Activated CD8-positive, alpha-beta memory T cell treated with anti-CD3 and anti-CD28 coated beads, Interleukin-2, amount 10 ng/mL, durations not matched to agents 7 days and 5 days (primary cell): ENCODE results near the gene RAD51B. TPM values are rescaled to one million over a fixed set of nuclear protein-coding genes. Genes with fewer than 3 reads are reported as not detected.
A peak's percentile ranks its signal among the peaks of the same experiment; 100 is the strongest.

Source experiments
- ATAC-seq: fragments of 150-1000 bp; cut with Tn5 transposase; one replicate; pipeline ENCODE4 v1.10.0; 2021; ENCODE audit warnings: moderate library complexity
- CTCF ChIA-PET: fragments of 350-600 bp; sonication (Branson Sonifier 250); formaldehyde crosslinking; loops from one replicate; lab custom pipeline; 2021; ENCODE audit warnings: antibody characterized with exemption; lab: Charles Lee
- DNase-seq: peaks from one replicate; pipeline ENCODE4 v3.0.0-alpha.2; 2020
- H3K27ac Mint-ChIP-seq: one replicate; pipeline ENCODE4 v1.8.0; 2021; ENCODE audit warnings: mild to moderate bottlenecking, mixed read lengths
- H3K27me3 Mint-ChIP-seq: one replicate; pipeline ENCODE4 v1.8.0; 2021; ENCODE audit warnings: mixed read lengths
- H3K36me3 Mint-ChIP-seq: one replicate; pipeline ENCODE4 v1.8.0; 2021; ENCODE audit warnings: mild to moderate bottlenecking, mixed read lengths
- H3K4me1 Mint-ChIP-seq: one replicate; pipeline ENCODE4 v1.8.0; 2021; ENCODE audit warnings: mixed read lengths
- H3K4me3 Mint-ChIP-seq: one replicate; pipeline ENCODE4 v1.8.0; 2021; ENCODE audit warnings: mild to moderate bottlenecking, moderate library complexity, mixed read lengths
- H3K9me3 Mint-ChIP-seq: one replicate; pipeline ENCODE4 v1.8.0; 2022; ENCODE audit warnings: low read depth, mixed read lengths
- total RNA-seq, 2 experiments: library from RNA; stranded (reverse); gene quantifications; one replicate each; pipeline ENCODE4 v1.2.3, GENCODE V29; 2021

RAD51B gene
- total RNA-seq, 2 experiments from 2014 or later, result 35.3 to 55.5 TPM

DNA sequence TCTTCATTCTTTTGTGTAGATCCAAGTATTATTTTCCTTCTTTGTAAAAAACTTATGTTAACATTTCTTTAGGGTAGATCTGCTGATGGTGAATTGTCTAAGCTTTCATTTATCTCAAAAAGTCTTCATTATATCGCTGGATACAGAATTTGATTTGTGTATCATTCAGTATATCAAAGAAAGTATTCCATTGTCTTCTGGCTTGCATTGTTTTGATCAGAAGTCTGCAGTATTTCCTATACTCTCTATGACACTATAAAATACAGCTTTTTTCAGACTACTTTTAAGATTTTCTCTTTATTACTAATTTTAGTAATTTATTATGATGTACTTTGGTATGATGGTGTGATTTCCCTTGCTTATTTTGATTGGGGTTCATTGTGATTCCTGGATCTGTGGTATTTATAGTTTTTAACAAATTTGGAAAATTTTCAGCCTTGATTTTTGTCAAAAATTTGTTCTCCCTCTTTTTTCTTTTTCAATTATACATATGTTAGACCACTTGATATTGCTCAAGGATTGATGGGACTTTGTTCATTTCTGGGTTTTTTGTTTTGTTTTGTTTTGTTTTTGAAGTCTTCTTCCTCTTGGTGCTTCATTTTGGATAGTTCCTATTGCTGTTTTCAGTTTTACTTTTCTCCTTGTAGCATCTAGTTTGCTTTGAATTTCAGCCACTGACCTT, 796.8 kb downstream of the RAD51B start:
- Mint-ChIP-seq H3K27ac (no peak overlapping the region), H3K36me3 (peaks cover 19% of the 10 kb centered on the region), H3K9me3 (peaks cover 31% of the 10 kb centered on the region), H3K27me3 (no peaks in the 10 kb centered on the region), H3K4me1 (no peaks in the 10 kb centered on the region), H3K4me3 (no peak overlapping the region)
- no peak for ATAC-seq
- CTCF ChIA-PET, result no interaction called here
- no peak for DNase-seq

DNA sequence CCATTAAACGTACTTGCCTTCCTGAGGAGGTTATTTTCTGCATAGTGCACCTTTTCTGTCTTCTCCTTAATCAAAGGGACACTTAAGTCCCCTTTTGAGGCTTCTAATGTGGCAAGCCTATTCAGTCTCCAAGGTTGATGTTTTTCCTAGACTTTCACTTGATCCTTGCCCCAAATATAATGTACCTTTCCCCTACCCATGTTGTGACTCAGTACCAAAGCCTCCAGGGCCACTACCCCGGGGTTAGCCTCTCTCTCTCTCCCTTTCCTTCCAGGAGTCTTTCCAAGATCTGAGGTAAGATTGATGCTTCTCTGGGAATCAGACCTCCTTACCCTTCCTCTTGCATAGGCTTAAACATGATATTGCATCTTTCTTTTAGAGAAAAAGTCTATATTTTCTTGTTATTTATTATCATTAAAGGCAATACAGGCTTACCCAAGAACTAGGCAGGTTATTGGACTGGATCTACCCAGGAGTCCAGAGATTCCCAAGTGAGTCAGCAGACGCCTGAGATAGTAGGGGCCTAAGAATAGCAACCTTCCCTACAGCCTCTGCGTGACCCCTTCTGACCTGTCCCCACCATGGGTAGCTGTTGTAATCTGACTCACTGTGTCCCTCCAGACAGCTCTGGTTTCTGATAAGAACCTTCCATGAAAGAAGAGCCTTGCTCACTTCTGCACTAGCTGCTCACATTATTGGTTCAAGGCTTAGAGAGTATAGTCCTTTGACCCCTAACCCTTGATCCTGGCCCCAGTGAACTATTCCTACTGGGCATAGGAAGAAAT, 800.4 kb downstream of the RAD51B start:
- H3K27me3 Mint-ChIP-seq, result no peaks in the 10 kb centered on the region
- ATAC-seq (no peak), DNase-seq (no peak)
- H3K36me3 Mint-ChIP-seq, result peaks cover 15% of the 10 kb centered on the region
- H3K4me3 Mint-ChIP-seq, result no peak overlapping the region
- CTCF ChIA-PET, result no interaction called here
- peaks cover 21% of the 10 kb centered on the region for H3K9me3 Mint-ChIP-seq
- no peak overlapping the region for H3K27ac Mint-ChIP-seq
- H3K4me1 Mint-ChIP-seq, result no peaks in the 10 kb centered on the region

DNA sequence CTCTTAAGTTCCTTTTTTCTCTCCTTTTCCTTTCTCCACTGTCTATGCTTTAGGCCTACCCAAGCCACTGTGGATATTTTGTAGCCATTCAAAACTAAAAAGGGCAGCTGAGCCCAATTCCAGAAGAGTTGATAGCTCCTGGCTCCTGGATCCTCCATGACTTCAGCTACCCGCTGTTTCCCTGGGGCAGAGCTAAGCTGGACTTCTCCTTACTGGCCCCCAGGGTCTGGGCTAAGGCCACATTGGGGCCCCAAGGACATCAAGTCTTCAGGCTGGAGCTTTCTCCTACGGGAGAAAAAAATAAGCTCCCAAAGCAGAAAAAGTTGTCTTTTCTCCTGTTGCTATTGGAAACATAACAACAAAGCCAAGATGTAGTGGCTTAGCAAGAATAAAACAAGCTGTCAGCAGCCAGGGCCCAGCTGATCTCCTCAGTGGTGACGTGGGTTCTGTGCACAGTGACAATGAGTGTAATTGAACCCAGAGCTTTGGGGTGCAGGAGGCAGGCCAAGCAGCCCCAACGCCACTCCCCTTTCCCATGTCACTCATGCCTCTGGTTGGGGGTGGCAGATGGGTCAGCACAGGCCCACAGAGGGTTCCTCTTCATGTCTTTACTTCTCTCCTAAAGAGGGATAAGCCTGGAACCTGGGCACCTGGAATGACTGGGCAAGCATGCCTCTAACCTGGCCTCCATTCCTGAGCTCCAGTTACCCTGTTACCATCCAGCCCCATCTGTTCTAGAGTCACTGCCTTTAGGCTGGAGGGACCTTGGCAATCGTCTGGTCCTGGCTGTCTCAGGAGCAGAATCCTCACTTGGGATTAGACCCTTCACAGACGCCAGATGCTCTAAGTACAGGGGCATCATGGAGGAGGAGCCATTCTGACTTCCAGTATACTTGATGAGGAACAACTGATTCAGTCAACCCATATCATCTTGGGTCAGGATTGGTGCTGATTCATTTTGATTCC, 802.1 kb downstream of the RAD51B start:
- peaks cover 10% of the 10 kb centered on the region for H3K36me3 Mint-ChIP-seq
- no peak overlapping the region for H3K27ac Mint-ChIP-seq
- CTCF ChIA-PET, result no interaction called here
- H3K4me1 Mint-ChIP-seq, result no peaks in the 10 kb centered on the region
- DNase-seq, result no peak
- H3K27me3 Mint-ChIP-seq, result no peaks in the 10 kb centered on the region
- H3K9me3 Mint-ChIP-seq, result peaks cover 12% of the 10 kb centered on the region
- H3K4me3 Mint-ChIP-seq, result no peak overlapping the region
- no peak for ATAC-seq

DNA sequence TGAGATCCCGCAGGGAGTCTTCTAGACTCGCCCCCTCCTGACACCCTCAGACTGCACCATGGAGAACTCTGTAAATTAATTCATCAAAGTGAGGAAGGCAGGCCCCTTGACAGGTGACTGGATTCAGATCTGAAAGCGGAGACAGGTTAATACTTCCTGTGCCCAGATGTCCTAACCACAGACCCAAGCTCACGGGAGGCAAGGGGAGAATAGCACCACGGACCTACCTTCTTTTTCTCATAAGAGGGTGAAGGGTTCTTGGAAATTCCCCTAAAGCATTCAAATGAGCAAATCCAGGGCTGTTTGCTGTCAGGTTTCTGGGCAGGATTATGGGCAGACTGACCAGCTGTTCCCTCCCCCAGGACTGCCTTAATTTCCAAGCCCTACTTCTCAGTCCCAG, 803.3 kb downstream of the RAD51B start:
- ATAC-seq, result no peak
- no peak for DNase-seq
- Mint-ChIP-seq H3K4me3 (no peak overlapping the region), H3K27me3 (peaks cover 2% of the 10 kb centered on the region), H3K27ac (no peak overlapping the region), H3K4me1 (no peaks in the 10 kb centered on the region), H3K9me3 (peaks cover 3% of the 10 kb centered on the region), H3K36me3 (peaks cover 8% of the 10 kb centered on the region)
- CTCF ChIA-PET, result no interaction called here

DNA sequence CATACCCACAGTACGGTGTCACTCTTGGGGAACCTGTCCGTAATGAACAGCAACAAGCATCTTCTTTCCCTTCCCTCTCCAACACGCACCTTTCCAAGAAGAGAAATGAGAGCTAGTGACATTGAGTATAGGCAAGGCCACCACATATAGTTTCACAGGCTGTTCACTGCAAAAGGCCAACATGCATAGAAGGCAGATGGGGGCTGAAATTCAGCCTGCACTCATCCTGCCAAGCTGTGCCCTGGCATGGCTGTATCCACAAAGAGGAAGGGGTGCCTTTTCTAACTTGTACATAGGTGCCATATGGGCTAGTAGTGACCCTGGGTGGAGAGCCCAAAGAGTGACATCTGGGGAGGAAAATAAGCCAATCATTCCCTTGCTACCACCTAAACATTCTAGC, 803.7 kb downstream of the RAD51B start:
- H3K27me3 Mint-ChIP-seq, result peaks cover 2% of the 10 kb centered on the region
- no peak for ATAC-seq
- CTCF ChIA-PET, result no interaction called here

DNA sequence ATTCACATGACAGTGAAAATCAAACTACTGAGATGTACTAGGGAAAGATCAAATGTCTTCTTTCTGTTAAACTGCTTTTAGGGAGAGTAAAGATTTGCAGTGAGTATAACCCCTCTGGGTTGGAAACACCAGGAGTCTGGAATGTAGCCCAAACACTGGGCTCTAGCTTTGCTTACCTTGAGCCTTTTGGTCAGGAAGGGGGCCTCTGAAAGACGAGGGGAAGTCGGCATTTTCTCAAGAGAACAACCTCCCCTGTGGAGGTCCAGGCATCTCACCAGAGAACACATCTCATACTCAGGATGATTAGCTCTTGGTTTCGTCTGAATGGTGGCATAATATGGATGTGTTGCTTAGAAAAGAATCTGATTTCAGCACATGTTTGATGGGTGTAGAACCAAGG, 804.2 kb downstream of the RAD51B start:
- Mint-ChIP-seq H3K4me1 (peaks cover under 1% of the 10 kb centered on the region), H3K27ac (no peak overlapping the region), H3K36me3 (peaks cover 3% of the 10 kb centered on the region), H3K4me3 (no peak overlapping the region), H3K9me3 (no peaks in the 10 kb centered on the region), H3K27me3 (peaks cover 4% of the 10 kb centered on the region)
- no peak for ATAC-seq
- DNase-seq, result no peak
- CTCF ChIA-PET, result no interaction called here

More for the DNA sequence above, 803.7 kb downstream of the RAD51B start:
- Mint-ChIP-seq H3K4me3 (no peak overlapping the region), H3K4me1 (no peaks in the 10 kb centered on the region), H3K27ac (no peak overlapping the region), H3K36me3 (peaks cover 7% of the 10 kb centered on the region), H3K9me3 (peaks cover 2% of the 10 kb centered on the region)
- no peak for DNase-seq

DNA sequence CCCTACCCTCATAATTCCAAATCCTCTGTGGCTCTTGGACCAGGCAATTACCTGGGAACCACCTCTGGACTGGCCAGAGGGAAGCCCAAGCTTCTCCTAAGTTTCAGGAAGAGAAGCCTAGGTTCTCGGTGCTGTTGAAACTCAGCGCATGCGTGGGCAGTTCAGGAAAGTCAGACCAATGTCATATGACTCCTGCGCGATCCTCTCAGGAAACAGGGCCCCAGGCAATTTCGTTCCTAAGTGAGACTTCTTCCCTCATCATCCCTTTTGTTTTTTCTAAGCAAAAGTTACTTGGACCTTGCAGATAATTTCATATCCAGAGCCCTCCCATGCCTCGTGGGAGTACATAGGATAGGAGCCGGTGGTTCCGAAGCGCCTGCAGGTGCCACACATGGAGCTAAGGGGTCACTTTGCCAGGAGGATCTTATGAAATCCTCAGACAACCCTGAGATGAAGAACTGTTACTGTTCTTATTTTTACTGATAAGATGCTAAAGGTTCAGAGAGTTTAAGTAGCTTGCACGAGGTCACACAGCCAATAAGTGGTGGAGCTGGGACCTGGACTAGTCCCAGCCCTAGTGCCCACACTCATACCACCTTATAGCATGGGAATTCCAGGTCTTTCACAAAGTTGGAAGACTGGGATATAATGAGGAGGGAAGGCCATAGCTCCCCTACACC, 805.1 kb downstream of the RAD51B start:
- CTCF ChIA-PET, result interaction anchor here (0.9 kb wide), 1 partner anchor 12 kb away, joined by 3 read pairs; no protein-coding TSS in a partner anchor
- ATAC-seq (no peak), DNase-seq (no peak)
- Mint-ChIP-seq H3K4me1 (peaks cover 1% of the 10 kb centered on the region), H3K9me3 (no peaks in the 10 kb centered on the region), H3K27ac (no peak overlapping the region), H3K4me3 (no peak overlapping the region), H3K27me3 (peaks cover 11% of the 10 kb centered on the region), H3K36me3 (peaks cover 2% of the 10 kb centered on the region)

DNA sequence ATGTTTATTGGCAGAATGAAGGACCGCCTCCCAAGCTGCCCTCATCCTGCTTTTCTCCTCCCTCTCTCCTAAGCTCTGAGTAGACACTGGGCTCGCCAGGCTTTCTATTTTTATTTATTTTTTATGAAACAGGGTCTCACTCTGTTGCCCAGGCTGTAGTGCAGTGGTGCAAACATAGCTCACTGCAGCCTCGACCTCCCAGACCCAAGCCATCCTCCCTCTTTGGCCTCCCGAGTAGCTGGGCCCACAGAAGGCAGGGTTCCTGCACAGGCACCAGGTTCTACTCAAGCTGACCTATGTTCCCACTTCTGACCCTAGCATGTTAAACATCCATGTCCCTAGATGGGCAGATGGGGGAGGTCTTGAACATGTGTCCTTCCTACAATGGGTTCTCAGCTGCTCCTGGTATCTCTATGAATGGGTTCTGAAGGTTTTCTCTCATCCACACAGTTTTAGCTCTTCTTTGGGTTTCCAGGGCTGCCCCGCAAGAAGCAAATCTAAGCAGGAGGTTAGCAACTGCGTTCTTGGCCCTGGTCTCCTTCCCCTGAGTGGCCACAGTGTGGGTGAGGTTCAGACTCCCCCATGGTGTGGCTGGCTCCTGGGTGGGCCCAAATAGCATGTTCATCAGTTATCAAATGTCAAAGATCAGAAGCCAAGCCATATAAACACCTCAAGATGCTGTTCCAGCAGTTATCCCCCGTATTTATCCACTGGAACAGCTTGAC, 805.9 kb downstream of the RAD51B start:
- H3K9me3 Mint-ChIP-seq, result no peaks in the 10 kb centered on the region

DNA sequence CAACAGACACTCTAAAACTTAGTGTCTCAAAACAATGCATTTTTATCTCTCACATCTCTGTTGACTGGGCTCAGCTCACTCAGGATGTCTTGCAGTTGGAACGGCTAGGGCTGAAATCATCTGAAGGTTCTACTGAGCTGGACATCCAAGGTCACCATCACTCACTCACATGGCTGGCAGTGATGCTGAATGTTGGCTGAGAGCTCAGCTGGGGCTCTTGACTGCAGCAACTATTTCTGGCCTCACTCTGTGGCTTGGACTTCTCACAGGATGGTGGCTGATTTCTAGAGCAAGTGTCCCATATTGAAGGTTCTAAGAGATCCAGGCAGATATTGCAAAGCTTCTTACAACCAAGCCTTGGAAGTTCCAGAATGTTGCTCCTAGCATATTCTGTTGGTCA, 806.8 kb downstream of the RAD51B start:
- Mint-ChIP-seq H3K4me3 (no peak overlapping the region), H3K4me1 (peaks cover 1% of the 10 kb centered on the region), H3K27ac (no peak overlapping the region), H3K27me3 (peaks cover 15% of the 10 kb centered on the region), H3K9me3 (no peaks in the 10 kb centered on the region), H3K36me3 (peaks cover 2% of the 10 kb centered on the region)
- ATAC-seq, result no peak
- no peak for DNase-seq
- CTCF ChIA-PET, result no interaction called here

More for the DNA sequence above, 805.9 kb downstream of the RAD51B start:
- no peak overlapping the region for H3K27ac Mint-ChIP-seq
- ATAC-seq, result no peak
- DNase-seq, result no peak
- H3K4me3 Mint-ChIP-seq, result no peak overlapping the region
- peaks cover 1% of the 10 kb centered on the region for H3K4me1 Mint-ChIP-seq
- CTCF ChIA-PET, result interaction anchor here (0.9 kb wide), 1 partner anchor 13 kb away, joined by 3 read pairs; no protein-coding TSS in a partner anchor
- H3K36me3 Mint-ChIP-seq, result peaks cover 2% of the 10 kb centered on the region
- peaks cover 15% of the 10 kb centered on the region for H3K27me3 Mint-ChIP-seq

DNA sequence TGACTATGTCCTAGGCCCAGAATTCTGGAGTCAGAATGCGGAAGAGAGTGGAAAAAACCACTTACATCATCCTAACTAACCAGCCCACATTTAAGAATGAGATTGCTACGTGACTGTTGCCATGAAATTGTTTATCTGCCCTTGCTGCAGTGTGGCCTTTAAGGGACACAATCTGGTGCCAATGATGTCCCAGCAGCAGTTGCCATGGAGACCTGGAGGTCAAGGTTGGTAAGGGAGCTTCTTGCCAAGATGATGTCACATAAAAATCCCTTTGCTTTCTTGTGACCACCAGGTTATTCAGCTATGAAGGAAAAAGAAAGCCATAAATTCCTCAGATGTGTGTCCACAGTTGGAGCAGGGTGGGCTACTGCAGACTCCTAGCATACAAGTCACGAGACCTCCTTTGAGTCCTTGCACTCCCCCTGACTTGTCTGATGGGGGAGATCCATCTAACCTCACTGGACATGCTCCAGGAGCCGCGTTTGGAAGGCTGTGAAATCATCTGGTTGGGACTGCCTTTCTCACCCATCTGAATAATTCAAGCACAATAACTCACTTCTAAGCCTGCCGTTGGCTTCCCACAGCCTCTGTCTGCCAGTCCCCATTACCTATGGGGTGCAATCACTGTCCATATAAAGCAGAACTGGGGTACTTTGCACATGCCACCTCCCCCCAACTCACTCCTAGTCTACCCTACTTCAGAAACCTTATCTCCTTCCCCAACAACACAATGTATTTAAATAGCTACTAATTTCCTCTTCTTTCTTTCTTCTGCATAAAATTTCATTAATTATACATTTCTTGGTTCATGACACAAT, 807.7 kb downstream of the RAD51B start:
- Mint-ChIP-seq H3K27me3 (peaks cover 15% of the 10 kb centered on the region), H3K4me1 (peaks cover 1% of the 10 kb centered on the region), H3K27ac (no peak overlapping the region), H3K4me3 (no peak overlapping the region), H3K36me3 (peaks cover 2% of the 10 kb centered on the region), H3K9me3 (no peaks in the 10 kb centered on the region)
- no peak for ATAC-seq
- CTCF ChIA-PET, result interaction anchor here (1.2 kb wide), 1 partner anchor 9 kb away, joined by 3 read pairs; no protein-coding TSS in a partner anchor
- no peak for DNase-seq

DNA sequence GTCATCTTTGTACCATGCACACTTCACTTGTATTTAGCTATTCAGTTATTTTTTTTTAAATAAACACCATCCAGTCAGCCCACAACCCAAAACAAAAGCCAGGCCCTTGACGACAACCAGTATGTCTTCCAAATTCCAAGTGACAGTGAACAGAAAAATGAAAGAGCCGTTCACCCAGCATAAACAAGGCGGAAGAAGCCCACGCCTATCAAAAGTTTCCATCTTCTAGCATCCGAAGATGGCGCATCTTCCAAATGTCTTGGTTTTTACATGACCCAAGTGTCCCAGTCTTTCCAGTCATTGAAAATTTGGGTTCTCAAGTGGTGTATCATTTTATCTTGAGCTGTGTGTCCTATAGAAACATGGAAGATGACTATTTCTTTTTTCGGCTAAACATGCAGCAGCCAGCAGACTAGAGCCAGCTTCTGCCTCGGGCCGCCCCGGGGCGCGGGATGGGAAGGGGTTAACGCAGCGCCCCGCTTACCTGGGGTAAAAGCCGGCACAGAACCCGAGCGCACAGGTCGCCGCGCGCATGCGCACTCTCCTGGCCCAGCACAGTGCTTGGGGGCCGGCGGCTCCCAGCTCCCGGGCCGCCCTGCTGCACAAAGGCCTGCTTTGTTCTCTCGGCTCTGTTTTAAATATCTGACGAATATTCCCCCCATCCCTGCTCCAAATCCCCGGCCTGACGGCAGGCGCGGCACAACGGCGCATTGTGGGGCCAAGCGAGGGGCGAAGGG, 808.5 kb downstream of the RAD51B start:
- Mint-ChIP-seq H3K4me1 (peaks cover 1% of the 10 kb centered on the region), H3K27ac (no peak overlapping the region), H3K4me3 (peak overlapping the region; percentile 17), H3K36me3 (peaks cover 2% of the 10 kb centered on the region), H3K9me3 (no peaks in the 10 kb centered on the region), H3K27me3 (peaks cover 15% of the 10 kb centered on the region)
- DNase-seq (no peak), ATAC-seq (no peak)
- CTCF ChIA-PET, result interaction anchor here (1.2 kb wide), 1 partner anchor 10 kb away, joined by 3 read pairs; no protein-coding TSS in a partner anchor
